ENCODE results near the gene HOXA11. TPM values are rescaled to one million over a fixed set of nuclear protein-coding genes. Genes with fewer than 3 reads are reported as not detected.

HOXA11 gene
- polyA plus RNA-seq, 1 experiment: 34.0 TPM

DNA sequence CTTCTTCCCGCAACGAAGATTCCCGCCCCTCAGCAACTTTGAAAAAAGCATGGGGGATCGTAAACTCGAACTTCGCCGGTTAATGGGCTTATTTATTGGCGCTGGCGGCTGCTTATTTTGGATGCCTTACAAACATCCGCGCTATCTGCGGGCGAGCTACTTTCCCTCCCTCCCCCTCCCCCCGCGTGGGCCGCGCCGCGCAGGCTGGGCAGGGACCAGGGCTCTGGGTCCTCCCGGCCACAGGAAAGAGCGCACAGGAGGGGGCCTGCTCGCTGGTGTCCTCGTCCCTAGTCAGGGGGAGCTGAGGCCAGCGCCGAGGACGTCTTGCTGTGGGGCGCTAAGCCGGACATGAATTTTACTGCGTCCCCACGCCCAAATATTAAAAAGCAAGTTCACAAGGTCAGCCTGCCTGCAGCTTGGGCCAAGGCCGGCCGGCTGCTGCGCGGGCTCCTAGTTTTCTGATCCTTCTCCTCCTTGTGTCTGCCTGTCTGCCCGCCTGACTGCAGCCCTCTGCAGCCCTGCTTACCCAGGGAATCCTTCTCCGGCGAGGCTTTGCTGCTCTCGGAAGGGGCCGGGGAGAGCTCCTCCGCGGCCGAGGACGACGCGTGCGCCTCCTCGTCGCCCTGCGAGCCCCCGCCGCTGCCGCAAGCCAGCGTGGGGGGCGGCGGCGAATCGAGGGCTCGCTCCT is 12.1 kb downstream of the HOXA11 start:
- CTCF ChIA-PET: interaction anchor here (0.7 to 16.1 kb wide), 7 partner anchors 10 to 904 kb away, joined by 3 to 187 read pairs (median 3); partner anchors contain the start of gene HOXA11
- POLR2A ChIA-PET: interaction anchor here (0.8 to 1.3 kb wide), 3 partner anchors 14 to 897 kb away, joined by 3 to 8 read pairs (median 6); no protein-coding TSS in a partner anchor
- Histone ChIP-seq H3K4me3 (ENCODE audit: low read depth, low read length) (peak overlapping the region; percentile 72), H3K36me3 (ENCODE audit: control insufficient read depth, insufficient read depth, low read length) (peaks cover 15% of the 10 kb centered on the region), H3K27me3 (ENCODE audit: control insufficient read depth, insufficient read depth, low read length) (no peaks in the 10 kb centered on the region)
- DNase-seq (ENCODE audit: low read depth): peak; percentile 79
- TF ChIP-seq CTCF (IDR thresholded peaks at IDR 0.05; ENCODE audit: insufficient read depth, low read depth, low read length): no peak

GRCh38 chr7:27172315-27172774 is 12.7 kb downstream of the HOXA11 start:
- Histone ChIP-seq H3K36me3 (ENCODE audit: control insufficient read depth, insufficient read depth, low read length) (peaks cover 15% of the 10 kb centered on the region), H3K4me3 (ENCODE audit: low read depth, low read length) (peak overlapping the region; percentile 72), H3K27me3 (ENCODE audit: control insufficient read depth, insufficient read depth, low read length) (no peaks in the 10 kb centered on the region)
- ChIA-PET POLR2A (interaction anchor here (1.1 to 1.3 kb wide), 2 partner anchors 15 to 23 kb away, joined by 6 to 8 read pairs; no protein-coding TSS in a partner anchor), CTCF (interaction anchor here (0.8 to 16.1 kb wide), 8 partner anchors 7 to 905 kb away, joined by 3 to 187 read pairs (median 4); partner anchors contain the start of gene HOXA11)
- no peak for TF ChIP-seq CTCF (IDR thresholded peaks at IDR 0.05; ENCODE audit: insufficient read depth, low read depth, low read length)
- DNase-seq (ENCODE audit: low read depth): no peak

GRCh38 chr7:27171637-27172314 is 13.3 kb downstream of the HOXA11 start:
- TF ChIP-seq CTCF (IDR thresholded peaks at IDR 0.05; ENCODE audit: insufficient read depth, low read depth, low read length): 0 out of 2 replicates have a peak, but pooled peaks have one; percentile 5
- peaks cover 13% of the 10 kb centered on the region for H3K36me3 ChIP-seq (ENCODE audit: control insufficient read depth, insufficient read depth, low read length)
- no peaks in the 10 kb centered on the region for H3K27me3 ChIP-seq (ENCODE audit: control insufficient read depth, insufficient read depth, low read length)
- CTCF ChIA-PET: interaction anchor here (1.4 to 16.1 kb wide), 4 partner anchors 8 to 23 kb away, joined by 3 to 187 read pairs (median 28); partner anchors contain the start of gene HOXA11
- H3K4me3 ChIP-seq (ENCODE audit: low read depth, low read length): peak overlapping the region; percentile 72
- POLR2A ChIA-PET: interaction anchor here (1.3 kb wide), 1 partner anchor 15 kb away, joined by 8 read pairs; no protein-coding TSS in a partner anchor
- no peak for DNase-seq (ENCODE audit: low read depth)

DNA sequence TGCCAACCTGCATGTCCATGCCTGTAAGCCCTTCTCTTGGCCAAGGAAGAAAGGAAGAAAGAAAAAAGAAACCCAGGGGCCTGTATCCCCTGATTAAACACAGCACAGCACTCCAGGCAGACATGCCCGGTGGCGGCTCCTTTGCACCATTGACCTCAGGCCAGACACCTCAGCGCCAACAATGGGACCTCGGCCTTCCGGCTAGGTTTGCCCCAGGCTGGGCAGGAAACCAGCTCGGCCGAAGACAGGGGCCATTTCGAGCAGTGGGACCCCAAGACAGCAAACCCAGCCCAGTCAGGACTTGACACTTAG is 13.8 kb downstream of the HOXA11 start:
- no peak for DNase-seq (ENCODE audit: low read depth)
- Histone ChIP-seq H3K36me3 (ENCODE audit: control insufficient read depth, insufficient read depth, low read length) (peaks cover 13% of the 10 kb centered on the region), H3K27me3 (ENCODE audit: control insufficient read depth, insufficient read depth, low read length) (no peaks in the 10 kb centered on the region), H3K4me3 (ENCODE audit: low read depth, low read length) (peak overlapping the region; percentile 72)
- TF ChIP-seq CTCF (IDR thresholded peaks at IDR 0.05; ENCODE audit: insufficient read depth, low read depth, low read length): no peak
- POLR2A ChIA-PET: no interaction called here
- CTCF ChIA-PET: interaction anchor here (1.4 to 16.1 kb wide), 4 partner anchors 8 to 23 kb away, joined by 3 to 187 read pairs (median 28); partner anchors contain the start of gene HOXA11
